Loucy (cell line): Measurements from ENCODE around the gene TNPO3.

Experiments
- H2AFZ ChIP-seq: fragments of 200-600 bp; sonication (generic); 2 replicates; pipeline ENCODE4 v1.6.0; 2016; ENCODE audit warnings: antibody characterized with exemption, mild to moderate bottlenecking, low read length, moderate library complexity
- H3F3A ChIP-seq: fragments of 200-600 bp; 2 replicates; pipeline ENCODE4 v1.6.0; 2016; ENCODE audit warnings: antibody characterized with exemption, low read depth, mild to moderate bottlenecking
- H3K27me3 ChIP-seq: fragments of 200-600 bp; sonication (generic); 2 replicates; pipeline ENCODE4 v1.6.1; 2014; ENCODE audit warnings: low read length, mild to moderate bottlenecking; ENCODE audit not compliant: insufficient read depth, poor library complexity, severe bottlenecking
- H3K36me3 ChIP-seq: fragments of 200-600 bp; sonication (generic); 2 replicates; pipeline ENCODE4 v1.6.1; 2016; ENCODE audit warnings: low read length; ENCODE audit not compliant: insufficient read depth
- H3K4me1 ChIP-seq: fragments of 200-600 bp; sonication (generic); 2 replicates; pipeline ENCODE4 v1.5.1; 2014; ENCODE audit warnings: low read length, mild to moderate bottlenecking; ENCODE audit not compliant: insufficient read depth, poor library complexity, severe bottlenecking
- H3K4me2 ChIP-seq: fragments of 200-600 bp; sonication (generic); 2 replicates; pipeline ENCODE4 v1.6.0; 2014; ENCODE audit warnings: antibody characterized with exemption, low read length, low read depth, mild to moderate bottlenecking; ENCODE audit not compliant: poor library complexity, severe bottlenecking
- H3K4me3 ChIP-seq: fragments of 200-600 bp; sonication (generic); 2 replicates; pipeline ENCODE4 v1.5.1; 2014; ENCODE audit warnings: low read length, mild to moderate bottlenecking, mixed read lengths; ENCODE audit not compliant: poor library complexity, severe bottlenecking
- H3K79me2 ChIP-seq: fragments of 200-600 bp; sonication (generic); 2 replicates; pipeline ENCODE4 v1.6.1; 2014; ENCODE audit warnings: low read length; ENCODE audit not compliant: insufficient read depth
- H3K9ac ChIP-seq: fragments of 200-600 bp; sonication (generic); 2 replicates; pipeline ENCODE4 v1.6.0; 2014; ENCODE audit warnings: mild to moderate bottlenecking, low read depth, low read length, moderate library complexity; ENCODE audit not compliant: poor library complexity, severe bottlenecking
- H3K9me2 ChIP-seq: fragments of 200-600 bp; sonication (generic); replicated peaks from 2 replicates; pipeline ENCODE4 v1.6.1; 2016; ENCODE audit warnings: low read depth, low read length, mixed read lengths
- H3K9me3 ChIP-seq: fragments of 200-600 bp; sonication (generic); 2 replicates; pipeline ENCODE4 v1.6.1; 2014; ENCODE audit warnings: mild to moderate bottlenecking, antibody characterized with exemption, low read length, low read depth; ENCODE audit not compliant: insufficient read depth
- H4K20me1 ChIP-seq: fragments of 200-600 bp; sonication (generic); 2 replicates; pipeline ENCODE4 v1.6.0; 2014; ENCODE audit warnings: antibody characterized with exemption, low read length, mild to moderate bottlenecking; ENCODE audit not compliant: insufficient read depth, poor library complexity, severe bottlenecking
- EZH2phosphoT487 ChIP-seq: fragments of 200-600 bp; IDR thresholded peaks from 2 replicates; pipeline ENCODE4 v1.6.1; 2018; ENCODE audit warnings: antibody characterized with exemption, mild to moderate bottlenecking, moderate library complexity, borderline replicate concordance
- TF ChIP-seq, protein P1 (sequence below): fragments of 200-600 bp; sonication (generic); conservative IDR thresholded peaks from 2 replicates; pipeline ENCODE4 v1.5.1; 2014; ENCODE audit warnings: mild to moderate bottlenecking, antibody characterized with exemption, low read length

Gene TNPO3

DNA sequence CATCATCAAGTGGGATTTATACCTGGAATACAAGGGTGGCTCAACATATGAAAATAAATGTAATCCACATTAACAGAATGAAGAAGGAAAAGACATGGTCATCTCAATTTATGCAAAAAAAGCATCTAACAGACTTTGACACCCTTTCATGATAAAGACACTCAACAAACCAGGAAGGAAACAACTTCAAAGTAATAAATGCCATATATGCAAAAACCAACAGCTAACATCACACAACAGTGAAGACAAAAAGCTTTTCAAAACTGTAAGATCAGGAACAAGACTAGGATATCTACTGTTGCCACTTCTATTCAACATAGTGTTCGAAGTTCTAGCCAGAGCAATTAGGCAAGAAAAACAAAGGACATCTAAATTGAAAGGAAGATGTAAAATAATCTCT, 22.9 kb downstream of the TNPO3 start:
- Histone ChIP-seq H3K36me3 (peaks cover 63% of the 10 kb centered on the region; the same call in 1 of the 2 replicates), H3K79me2 (peaks cover 92% of the 10 kb centered on the region), H3K9ac (no peak overlapping the region), H3K27me3 (no peaks in the 10 kb centered on the region), H3F3A (no peaks in the 10 kb centered on the region), H3K4me3 (no peak overlapping the region), H2AFZ (no peak overlapping the region), H3K9me3 (no peaks in the 10 kb centered on the region), H4K20me1 (peaks cover 48% of the 10 kb centered on the region), H3K9me2 (no peaks in the 10 kb centered on the region), H3K4me1 (peaks cover 3% of the 10 kb centered on the region), H3K4me2 (no peak overlapping the region)
- no peak for TF ChIP-seq EZH2phosphoT487

DNA sequence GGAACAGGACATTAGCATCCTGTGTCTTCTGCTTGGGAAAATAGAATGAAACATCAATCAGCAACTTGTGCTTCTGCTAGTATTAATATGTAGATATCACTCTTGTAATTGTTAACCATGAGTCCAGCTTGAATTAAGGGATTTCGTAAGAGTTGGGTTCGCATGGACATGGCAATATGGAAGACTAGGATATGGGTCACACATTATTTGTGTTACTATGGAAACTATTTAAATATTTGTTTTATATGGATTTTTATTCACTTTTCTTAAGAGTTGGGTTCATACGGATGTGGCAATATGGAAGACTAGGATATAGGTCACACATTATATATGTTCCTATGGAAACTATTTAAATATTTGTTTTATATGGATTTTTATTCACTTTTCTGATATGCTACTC, 24.5 kb downstream of the TNPO3 start:
- no peaks in the 10 kb centered on the region for H3F3A ChIP-seq
- H2AFZ ChIP-seq, result no peak overlapping the region
- no peak for TF ChIP-seq EZH2phosphoT487
- TF ChIP-seq, protein P1, sequence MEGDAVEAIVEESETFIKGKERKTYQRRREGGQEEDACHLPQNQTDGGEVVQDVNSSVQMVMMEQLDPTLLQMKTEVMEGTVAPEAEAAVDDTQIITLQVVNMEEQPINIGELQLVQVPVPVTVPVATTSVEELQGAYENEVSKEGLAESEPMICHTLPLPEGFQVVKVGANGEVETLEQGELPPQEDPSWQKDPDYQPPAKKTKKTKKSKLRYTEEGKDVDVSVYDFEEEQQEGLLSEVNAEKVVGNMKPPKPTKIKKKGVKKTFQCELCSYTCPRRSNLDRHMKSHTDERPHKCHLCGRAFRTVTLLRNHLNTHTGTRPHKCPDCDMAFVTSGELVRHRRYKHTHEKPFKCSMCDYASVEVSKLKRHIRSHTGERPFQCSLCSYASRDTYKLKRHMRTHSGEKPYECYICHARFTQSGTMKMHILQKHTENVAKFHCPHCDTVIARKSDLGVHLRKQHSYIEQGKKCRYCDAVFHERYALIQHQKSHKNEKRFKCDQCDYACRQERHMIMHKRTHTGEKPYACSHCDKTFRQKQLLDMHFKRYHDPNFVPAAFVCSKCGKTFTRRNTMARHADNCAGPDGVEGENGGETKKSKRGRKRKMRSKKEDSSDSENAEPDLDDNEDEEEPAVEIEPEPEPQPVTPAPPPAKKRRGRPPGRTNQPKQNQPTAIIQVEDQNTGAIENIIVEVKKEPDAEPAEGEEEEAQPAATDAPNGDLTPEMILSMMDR, result no peak
- H3K9ac ChIP-seq, result no peak overlapping the region
- no peaks in the 10 kb centered on the region for H3K9me2 ChIP-seq
- H3K9me3 ChIP-seq, result no peaks in the 10 kb centered on the region
- peaks cover 47% of the 10 kb centered on the region for H4K20me1 ChIP-seq
- H3K27me3 ChIP-seq, result no peaks in the 10 kb centered on the region
- peaks cover 49% of the 10 kb centered on the region; the same call in 1 of the 2 replicates for H3K36me3 ChIP-seq
- H3K4me3 ChIP-seq, result no peak overlapping the region
- H3K4me2 ChIP-seq, result no peak overlapping the region
- H3K4me1 ChIP-seq, result peaks cover 3% of the 10 kb centered on the region
- H3K79me2 ChIP-seq, result peaks cover 89% of the 10 kb centered on the region

- Histone ChIP-seq H3F3A (no peaks in the 10 kb centered on the region), H3K27me3 (no peaks in the 10 kb centered on the region), H3K9me2 (no peaks in the 10 kb centered on the region), H3K9me3 (no peaks in the 10 kb centered on the region), H4K20me1 (peaks cover 44% of the 10 kb centered on the region), H3K9ac (no peak overlapping the region), H3K36me3 (peaks cover 17% of the 10 kb centered on the region; the same call in 1 of the 2 replicates), H3K79me2 (peaks cover 93% of the 10 kb centered on the region), H3K4me2 (no peak overlapping the region), H3K4me1 (no peaks in the 10 kb centered on the region), H2AFZ (no peak overlapping the region), H3K4me3 (no peak overlapping the region)
- TF ChIP-seq EZH2phosphoT487, result no peak
- TF ChIP-seq, protein P1, result no peak
Measured at GRCh38 chr7:129024125-129024524, 30.8 kb downstream of the TNPO3 start.

GRCh38 chr7:129021656-129022055, 33.3 kb downstream of the TNPO3 start:
- no peak overlapping the region for H3K4me3 ChIP-seq
- no peaks in the 10 kb centered on the region for H3K9me2 ChIP-seq
- peaks cover 83% of the 10 kb centered on the region for H3K79me2 ChIP-seq
- peaks cover 23% of the 10 kb centered on the region for H3K36me3 ChIP-seq
- H3K4me1 ChIP-seq, result no peaks in the 10 kb centered on the region
- no peaks in the 10 kb centered on the region for H3K9me3 ChIP-seq
- H4K20me1 ChIP-seq, result peaks cover 35% of the 10 kb centered on the region
- no peak overlapping the region for H3K4me2 ChIP-seq
- no peaks in the 10 kb centered on the region for H3K27me3 ChIP-seq
- H3K9ac ChIP-seq, result no peak overlapping the region
- H2AFZ ChIP-seq, result no peak overlapping the region
- TF ChIP-seq, protein P1, result no peak
- no peak for TF ChIP-seq EZH2phosphoT487
- no peaks in the 10 kb centered on the region for H3F3A ChIP-seq
